Prostate gland (tissue), 2 donors: Measurements from ENCODE around the gene GPC5.

Source experiments
- CTCF ChIP-seq, 4 experiments: fragments of 200-600 bp in 2 of 4; fragments of 450-650 bp in 2 of 4; sonication (generic) in 2 of 4; IDR thresholded peaks; 1 replicate in 3 of 4; 2 replicates in 1 of 4; pipeline ENCODE4 v1.5.1; 2016 to 2019; ENCODE audit warnings: antibody characterized with exemption in 4 of 4, mild to moderate bottlenecking in 2 of 4, moderate library complexity in 2 of 4
- POLR2A ChIP-seq: fragments of 450-650 bp; IDR thresholded peaks from one replicate; pipeline ENCODE4 v1.6.1; 2016; ENCODE audit warnings: antibody characterized with exemption, mild to moderate bottlenecking
- POLR2AphosphoS5 ChIP-seq: sonication (generic); formaldehyde crosslinking; IDR thresholded peaks from one replicate; pipeline ENCODE4 v1.6.1; 2017; ENCODE audit warnings: antibody characterized with exemption

GRCh38 chr13:92613921-92614320, 1215.5 kb downstream of the GPC5 start:
- TF ChIP-seq CTCF (IDR thresholded peaks at IDR 0.05) = no peak
- no peak for TF ChIP-seq POLR2AphosphoS5
- TF ChIP-seq POLR2A = no peak
